ENCODE results near the gene CABLES2.
"Not testable (repeated sequence)": the region's sequence is repeated elsewhere in the genome, so short reads cannot be mapped to it uniquely, and the experiment has no call there.

CABLES2 gene

DNA sequence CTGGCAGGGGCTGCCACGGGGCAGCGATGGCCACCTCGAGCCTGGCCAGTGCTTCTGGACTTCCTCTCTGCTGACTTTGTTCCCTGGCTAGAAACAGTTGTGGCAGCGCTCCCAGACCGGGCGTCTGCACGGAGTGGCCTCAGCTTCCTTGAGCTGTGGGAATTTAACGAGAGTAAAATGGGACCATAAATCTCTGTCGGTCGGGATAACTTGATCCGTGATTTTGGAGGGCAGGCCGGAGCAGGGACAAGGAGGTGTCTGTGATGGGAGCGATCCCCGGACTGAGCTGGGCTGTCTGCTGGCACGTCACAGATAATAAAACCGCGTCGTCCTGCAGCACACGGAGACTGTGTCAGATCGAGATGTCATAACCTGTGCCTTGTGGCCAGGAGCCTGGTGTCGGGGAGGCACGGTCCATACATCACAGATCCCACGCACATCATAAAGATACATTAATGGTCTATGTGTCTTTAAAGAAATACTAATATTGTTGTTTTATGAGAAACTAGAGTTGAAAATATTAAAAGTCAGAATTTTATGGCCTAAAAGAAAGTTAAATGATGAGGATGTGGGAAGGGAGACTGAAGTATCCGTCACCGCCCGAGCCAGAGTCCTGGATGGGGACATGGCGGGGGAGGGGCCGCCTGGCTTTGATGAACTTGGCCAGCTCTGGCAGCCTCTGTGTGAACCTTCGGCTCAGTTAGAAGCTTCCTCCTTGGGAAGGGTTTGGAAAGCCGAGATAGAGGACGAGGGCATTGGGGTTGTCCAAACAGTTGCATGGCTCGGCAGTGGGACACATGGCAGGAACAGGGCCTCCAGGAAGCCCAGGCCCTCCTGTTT is 26.8 kb upstream of the CABLES2 start:
- no peak for DNase-seq (ENCODE audit: low read depth)

DNA sequence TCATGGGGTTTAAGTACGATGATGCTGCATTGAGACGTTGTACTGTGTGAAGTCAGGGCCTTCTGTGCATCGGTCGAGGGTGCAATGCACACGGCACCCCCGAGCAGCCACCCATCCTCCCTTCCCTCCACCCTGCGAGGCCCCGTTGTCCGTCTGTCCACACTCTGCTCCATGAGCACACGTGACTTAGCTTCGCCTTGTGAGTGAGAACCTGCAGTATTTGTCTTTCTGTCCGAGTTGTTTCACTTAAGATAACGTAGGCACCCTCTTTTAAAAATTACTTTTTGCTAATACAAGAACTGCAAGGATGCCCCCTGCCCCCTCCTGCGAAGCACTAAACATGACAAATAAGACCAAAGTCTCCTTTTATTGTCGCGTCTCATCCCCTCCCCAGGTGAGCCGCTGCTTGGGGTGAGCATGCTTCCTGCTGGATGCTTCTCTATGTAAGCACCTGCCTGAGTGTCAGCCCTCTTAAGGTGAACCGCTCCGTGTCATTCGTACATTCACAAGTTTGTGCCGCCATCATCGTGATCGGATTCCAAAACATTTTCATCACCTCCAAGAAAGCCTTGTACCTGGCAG is 23.9 kb upstream of the CABLES2 start:
- DNase-seq (ENCODE audit: low read depth), result no peak

DNA sequence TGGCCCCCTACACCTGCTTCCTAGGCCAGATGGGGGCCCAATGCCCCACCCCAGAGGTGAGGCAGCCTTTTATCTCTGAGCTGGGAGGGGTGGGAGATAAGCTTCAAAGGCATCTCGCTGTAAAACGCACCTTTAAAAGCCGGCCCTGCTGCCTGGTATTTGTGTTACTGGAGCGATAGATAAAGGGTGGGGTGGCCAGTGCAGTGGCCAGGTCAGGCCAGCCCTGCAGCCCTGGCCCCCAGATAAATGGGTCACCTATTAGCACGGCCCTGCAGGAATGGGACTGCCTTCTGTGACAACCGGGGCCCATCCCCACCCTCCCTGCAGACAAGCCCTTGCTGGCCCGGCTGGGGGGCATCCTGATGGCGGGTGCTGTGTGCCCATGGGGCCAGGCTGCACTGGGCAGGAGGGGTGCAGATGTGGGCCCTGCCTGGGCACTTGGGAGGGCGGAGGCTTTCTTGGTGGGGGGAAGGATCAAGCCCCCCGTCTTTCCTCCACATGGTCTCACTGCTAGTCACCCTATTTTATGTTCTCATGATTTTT is 23.3 kb upstream of the CABLES2 start:
- no peak for DNase-seq (ENCODE audit: low read depth)

DNA sequence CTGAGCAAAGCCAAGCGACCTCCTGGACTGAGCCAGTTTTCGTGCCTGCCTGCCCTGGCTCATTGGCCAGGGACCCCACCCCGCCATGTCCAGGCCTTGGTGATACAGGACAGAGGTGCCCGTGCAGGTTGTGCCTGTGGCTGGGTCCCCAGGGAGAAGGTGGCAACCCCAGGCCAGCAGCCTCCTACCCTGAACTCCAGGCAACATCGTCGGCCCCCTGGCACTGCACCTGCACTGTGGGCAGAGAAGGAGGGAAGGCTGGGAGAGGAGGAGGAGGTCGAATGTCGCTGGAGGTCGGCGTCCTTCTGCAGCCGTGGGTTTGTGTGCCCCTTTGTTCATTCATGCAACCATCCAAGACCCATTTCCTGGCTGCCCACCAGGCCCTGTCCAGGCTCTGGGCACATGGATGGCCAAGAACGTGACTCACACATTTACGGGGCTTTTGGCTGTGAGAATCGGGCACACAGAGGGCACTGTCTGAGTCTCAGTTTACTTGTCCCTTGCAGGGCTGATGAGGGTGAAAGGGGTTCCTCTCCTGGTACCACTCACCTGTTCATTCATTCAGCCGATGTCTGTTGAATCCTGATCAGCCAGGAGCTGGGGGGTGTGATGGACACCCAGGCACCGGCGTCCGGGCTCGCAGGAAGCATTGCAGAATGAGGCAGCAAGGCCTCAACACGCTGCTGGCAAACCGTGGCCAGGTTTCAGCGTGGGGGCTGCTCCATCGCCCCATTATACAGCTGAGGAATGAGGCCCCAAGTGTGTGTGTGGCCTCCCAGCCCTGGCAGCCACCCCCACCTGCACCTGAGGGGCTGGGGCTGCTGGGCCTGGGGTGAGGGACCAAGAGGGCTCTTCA is 22.6 kb upstream of the CABLES2 start:
- no peak for DNase-seq (ENCODE audit: low read depth)

DNA sequence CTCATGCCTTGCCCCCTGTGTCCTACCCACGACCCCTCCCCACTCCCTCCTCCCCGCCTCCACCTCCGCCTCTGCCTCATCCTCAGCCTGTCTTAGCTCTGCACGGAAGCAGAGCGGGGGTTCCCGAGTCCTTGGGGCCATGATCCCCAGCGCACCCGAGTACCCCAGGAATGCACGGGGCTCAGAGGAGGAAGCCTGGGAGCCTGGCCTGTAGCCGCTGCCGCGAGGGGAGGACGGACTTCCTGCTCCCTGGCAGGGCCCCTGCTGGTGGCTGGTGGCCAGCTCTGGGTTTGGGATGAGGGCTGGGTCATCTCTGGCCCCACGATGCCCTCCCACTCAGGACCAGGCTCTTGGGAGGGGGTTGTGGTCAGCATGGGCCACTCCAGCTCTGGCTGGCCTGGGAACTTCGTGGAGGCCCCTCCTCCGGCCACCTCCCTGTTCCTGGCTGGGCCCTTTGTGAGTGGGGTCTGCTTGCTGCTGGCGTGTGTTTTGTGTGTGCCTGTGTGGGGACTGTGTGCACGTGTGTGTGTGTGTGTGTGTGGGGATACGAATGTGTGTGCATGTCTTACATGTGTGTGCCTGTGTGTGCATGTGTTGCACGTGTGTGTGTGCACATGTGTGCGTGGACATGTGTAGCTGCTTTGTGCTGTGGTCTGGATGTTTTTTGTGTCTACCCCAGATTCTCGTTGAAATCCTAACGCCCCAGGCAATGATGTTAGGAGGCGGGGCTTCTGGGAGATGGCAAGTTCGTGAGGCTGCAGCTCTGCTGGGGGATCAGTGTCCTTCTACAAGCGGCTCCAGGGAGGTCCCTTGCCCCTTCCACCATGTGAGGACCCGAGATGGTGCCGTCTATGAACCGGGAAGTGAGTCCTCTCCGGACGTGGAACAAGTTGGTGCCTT is 21.6 kb upstream of the CABLES2 start:
- DNase-seq (ENCODE audit: low read depth), result no peak

DNA sequence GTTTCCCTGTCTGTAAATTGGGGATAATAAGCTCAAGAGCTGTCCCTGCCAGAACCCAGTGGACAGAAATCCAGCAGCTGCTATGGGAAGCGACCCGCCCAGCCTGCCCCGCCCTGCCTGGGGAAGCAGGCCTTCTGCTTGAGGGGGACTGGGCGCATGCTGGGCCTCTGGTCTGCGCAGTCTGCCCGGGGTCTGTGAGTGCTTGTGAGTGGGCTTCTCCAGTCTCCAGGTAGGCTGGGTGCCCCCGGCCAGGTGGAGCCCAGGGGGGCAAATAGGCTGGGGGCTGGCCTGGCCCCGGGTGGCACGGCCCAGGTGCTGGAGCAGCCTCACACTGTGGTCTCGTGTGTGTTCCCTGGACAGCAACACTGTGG is 20.9 kb upstream of the CABLES2 start:
- no peak for DNase-seq (ENCODE audit: low read depth)

DNA sequence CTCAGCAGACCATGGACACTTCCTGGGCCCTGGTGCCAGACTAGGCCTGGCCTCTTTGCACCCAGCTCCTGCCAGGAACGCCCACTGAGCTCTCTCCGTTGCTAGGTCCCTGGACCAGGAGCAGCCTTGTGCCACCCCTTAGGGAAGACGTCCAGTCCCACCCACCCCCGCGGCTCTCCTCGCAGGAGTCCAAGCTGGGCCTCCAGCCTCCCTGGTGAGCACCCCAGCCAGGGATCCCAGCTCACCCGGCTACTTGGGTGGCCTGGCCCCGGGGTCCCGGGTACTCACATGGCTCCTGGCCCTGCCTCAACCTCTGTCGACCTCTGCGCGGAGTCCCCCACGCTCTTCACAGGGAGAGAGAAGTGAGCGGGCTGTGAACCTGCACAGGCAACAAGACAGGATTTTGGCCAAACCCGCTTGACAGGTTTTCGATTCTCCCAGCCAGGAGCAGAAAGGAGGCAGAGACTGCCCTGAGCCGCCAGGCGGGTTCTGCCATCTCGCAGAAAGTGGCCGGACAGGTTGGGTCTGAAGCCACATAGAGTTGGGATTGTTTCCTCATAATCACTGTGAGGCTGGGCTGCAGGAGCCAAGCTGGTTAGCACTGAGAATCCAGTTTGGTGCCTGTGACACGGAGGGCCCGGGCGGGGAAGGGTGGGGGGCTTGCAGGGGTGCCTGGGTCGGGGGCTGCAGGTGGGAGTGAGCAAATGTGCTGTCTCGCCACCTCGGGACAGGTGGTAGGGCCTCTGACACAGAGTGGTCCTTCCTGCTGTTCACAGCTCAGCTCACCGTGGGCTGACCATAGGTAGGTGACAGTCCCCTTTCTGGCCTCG is 20.3 kb upstream of the CABLES2 start, which contains the start of gene RBBP8NL:
RBBP8NL (minus strand) TSS at position 368 of the 830 bp plus-strand sequence. CDS start 7,892 bp downstream, outside the sequence.
- DNase-seq (ENCODE audit: low read depth), result no peak

DNA sequence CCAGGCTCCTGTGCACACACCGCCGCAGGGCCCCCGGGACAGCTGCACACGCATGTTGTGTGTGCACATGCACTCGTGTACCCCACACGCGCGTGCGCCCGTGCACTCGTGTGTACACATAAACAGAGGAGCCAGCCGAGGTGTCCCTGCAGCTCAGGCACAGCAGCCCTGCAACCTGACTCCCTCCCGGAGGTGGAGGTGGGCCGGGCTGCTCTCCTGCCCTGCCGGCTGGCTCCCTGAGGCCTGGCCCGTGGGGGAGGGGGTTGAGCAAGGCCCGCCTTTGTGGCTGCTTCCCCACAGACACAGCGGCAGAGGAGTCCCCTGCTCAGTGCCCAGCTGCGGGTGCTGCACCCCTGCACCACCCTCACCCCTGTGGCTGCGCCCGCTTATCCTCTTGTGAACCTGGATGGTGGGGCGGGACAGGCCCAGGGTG is 19.6 kb upstream of the CABLES2 start:
- no peak for DNase-seq (ENCODE audit: low read depth)

DNA sequence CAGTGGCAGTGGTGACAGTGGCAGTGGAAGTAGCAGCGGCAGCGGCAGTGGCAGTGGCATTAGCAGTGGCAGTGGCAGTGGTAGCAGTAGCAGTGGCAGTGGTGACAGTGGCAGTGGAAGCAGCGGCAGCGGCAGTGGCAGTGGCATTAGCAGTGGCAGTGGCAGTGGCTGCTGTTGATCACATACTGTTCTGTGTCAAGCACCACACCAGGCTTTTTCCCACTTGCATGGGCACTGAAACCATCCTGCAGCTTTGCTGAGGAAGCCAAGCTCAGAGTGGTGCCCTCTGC is 18.9 kb upstream of the CABLES2 start:
- DNase-seq (ENCODE audit: low read depth), result not testable (repeated sequence)

DNA sequence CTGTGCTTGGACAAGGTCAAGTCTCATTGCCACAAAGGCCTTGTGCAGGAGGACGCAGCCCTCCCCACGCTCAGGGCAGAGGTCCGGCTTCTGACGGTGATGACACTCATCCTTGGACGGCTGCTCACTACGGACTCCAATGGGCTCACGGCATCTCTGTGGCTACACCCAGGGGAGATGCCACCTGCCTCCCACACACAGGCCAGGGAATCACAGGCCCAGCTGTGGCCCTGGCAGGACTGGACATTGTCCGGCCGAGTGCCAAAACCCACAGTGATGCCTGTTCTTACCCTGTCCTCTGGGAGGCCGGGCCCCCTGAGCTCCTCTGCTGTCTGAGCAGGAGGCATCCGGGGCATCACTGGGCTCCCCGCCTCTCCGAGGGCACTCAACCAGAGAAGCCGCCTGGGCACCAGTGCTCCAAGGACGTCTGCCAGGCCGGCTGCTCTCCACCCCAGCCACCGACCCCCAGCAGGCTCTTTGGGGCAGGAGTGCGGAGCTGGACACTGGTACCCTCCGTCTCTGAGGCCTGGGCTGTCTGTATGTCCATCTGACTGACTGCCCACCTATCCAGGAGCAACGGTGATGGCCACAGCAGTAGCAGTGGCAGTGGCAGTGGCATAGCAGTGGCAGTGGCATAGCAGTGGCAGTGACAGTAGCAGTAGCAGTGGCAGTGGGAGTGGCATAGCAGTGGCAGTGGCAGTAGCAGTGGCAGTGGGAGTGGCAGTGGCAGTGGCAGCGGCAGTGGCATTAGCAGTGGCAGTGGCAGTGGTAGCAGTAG is 18.4 kb upstream of the CABLES2 start:
- DNase-seq (ENCODE audit: low read depth), result no peak

DNA sequence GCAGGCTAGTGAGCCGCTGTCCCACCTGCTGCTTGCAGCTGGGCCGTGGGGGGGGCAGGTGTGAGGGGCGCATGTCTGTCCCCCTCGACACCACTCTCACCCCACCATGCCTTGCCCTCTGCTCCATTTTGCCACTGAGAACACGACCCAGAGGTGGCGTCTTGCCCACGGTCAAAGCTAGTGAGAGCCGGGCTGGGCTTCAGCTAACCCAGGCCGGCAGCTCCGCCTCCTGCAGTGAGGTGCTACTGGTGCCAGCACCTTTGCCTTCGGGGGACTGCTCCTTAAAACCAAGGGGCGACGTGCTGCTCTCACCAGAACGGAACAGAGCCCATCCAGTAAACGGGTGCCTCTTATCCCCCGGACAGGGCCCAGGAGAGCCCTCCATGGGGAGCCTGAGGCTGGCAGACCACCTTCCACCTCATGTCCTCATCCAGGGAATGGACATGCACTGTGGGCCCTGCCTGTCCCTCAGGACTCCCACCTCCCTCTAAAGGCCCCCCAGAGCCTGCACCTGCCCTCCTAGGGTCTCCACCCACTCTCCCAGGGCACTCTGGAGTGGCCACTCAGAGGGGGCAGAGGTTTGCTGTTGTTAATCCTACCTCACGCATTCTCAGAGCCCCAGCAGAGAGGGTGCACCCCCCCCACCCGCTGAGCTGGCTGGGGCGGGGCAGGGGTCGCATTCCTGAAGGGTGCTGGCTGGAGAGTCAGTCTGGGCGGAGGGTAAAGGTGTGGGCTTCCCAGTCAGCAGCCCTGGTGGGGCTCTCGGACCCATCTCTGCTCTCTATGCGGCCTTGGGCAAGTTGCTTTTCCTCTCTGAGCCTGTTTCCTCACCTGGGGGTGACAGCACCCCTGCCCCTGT is 17.4 kb upstream of the CABLES2 start:
- no peak for DNase-seq (ENCODE audit: low read depth)

DNA sequence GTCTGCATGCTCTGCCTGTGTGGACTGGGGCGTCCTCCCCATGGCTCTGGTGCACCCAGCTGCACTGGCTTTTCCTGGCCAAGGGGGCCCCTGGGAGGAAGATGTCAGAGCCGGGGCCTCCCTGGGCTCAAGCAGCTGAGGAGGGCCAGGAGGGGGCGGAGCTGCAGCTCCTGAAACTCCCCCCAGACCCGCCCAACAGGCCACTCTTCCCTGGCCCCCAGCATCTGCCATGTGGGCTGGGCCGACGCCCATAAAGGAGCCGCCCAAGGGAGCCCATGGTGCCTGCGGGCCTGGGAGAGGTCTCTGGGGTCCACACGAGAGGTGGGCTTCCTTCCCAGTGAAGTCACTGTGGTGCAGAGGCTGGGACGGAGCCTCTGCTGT is 16.2 kb upstream of the CABLES2 start:
- no peak for DNase-seq (ENCODE audit: low read depth)

DNA sequence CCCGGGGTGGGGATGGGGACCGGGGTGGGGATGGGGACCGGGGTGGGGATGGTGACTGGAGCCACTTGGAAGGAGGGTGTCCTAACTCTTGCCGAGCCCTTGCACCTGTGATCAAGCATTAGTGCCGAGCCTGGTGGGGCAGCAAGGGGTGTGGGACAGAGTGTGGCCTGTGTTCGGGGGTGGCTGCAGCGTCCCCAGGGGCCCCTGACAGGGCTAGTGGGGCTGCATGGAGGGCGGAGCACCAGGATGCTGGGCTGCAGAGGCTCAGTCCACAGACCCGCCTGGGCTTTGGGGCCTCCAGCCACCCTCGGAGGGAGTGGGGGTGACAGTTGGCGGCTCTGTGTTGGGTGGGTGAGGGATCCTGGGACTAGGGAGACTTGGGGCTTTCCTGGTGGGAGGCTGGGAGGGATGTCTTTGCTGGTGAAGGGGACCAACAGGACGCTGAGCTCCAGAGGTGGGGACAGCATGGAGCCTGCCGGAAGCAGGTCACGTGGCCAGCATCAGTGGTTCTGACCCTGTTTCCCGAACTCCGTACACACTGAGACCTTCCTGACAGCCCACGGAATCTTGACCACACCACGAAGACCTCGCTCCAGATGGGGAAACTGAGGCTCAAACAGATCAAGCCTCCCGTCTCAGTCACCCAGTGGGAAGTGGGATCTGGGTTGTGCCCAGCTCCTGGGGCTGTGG is 15.7 kb upstream of the CABLES2 start:
- no peak for DNase-seq (ENCODE audit: low read depth)

DNA sequence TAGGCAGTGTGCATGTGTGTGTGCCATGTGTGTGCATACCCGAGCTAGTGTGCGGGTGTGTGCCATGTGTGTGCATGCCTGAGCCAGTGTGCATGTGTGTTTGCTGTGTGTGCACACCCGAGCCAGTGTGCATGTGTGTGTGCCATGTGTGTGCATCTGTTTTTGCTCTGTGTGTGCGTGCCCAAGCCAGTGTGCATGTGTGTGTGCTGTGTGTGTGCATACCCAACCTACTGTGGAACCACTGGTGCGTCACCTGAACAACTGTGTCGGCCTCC is 14.6 kb upstream of the CABLES2 start:
- no peak for DNase-seq (ENCODE audit: low read depth)

DNA sequence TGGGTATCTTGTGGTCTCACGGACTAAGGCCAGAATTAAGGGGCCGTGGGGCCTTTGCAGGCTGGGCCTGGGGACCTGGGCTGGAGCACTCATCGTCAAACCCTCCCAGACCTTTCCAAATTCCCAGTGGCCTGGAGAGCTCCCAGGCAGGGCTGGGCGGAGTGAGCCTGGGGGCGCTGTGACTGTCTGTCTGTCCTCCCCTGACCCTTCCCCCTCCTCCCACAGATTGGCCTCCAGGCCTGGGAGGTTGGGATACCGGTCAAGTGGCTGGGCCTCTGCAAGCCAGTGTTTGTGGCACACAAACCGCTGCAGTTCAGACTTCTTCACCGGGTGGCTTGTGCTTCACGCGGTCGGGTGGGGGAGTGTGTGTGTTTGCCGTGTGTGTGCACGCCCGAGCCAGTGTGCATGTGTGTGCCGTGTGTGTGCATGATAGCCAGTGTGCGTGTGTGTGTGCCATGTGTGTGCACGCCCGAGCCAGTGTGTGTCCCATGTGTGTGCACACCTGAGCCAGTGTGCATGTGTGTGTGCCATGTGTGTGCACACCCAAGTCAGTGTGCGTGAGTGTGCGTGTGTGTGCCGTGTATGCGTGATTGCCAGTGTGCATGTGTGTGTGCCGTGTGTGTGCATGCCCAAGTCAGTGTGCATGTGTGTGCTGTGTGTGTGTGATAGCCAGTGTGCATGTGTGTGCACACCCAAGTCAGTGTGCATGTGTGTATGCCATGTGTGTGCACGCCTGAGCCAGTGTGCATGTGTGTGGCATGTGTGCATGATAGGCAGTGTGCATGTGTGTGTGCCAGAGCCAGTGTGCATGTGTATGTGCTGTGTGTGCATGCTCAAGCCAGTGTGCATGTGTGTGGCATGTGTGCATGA is 14.0 kb upstream of the CABLES2 start:
- DNase-seq (ENCODE audit: low read depth), result no peak

DNA sequence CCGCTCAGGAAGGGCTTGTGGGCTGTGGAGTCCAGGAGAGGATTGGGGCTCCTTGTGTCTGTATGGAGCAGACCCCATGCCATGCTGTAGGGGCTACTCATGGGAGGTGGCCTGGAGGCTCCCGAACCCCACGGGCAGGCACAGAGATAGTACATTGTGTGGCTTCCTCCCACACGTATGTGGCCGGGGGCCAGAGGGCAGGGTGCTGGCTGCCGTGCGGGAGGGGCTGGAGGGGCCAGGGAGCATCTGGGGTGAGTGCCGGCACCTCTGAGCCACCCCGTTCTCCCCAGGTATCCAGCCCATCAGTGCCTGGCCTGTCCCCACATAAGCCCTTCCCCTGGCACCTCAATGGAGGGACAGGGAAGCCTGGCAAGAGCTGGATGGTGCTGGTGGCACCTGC is 12.7 kb upstream of the CABLES2 start:
- DNase-seq (ENCODE audit: low read depth), result no peak

DNA sequence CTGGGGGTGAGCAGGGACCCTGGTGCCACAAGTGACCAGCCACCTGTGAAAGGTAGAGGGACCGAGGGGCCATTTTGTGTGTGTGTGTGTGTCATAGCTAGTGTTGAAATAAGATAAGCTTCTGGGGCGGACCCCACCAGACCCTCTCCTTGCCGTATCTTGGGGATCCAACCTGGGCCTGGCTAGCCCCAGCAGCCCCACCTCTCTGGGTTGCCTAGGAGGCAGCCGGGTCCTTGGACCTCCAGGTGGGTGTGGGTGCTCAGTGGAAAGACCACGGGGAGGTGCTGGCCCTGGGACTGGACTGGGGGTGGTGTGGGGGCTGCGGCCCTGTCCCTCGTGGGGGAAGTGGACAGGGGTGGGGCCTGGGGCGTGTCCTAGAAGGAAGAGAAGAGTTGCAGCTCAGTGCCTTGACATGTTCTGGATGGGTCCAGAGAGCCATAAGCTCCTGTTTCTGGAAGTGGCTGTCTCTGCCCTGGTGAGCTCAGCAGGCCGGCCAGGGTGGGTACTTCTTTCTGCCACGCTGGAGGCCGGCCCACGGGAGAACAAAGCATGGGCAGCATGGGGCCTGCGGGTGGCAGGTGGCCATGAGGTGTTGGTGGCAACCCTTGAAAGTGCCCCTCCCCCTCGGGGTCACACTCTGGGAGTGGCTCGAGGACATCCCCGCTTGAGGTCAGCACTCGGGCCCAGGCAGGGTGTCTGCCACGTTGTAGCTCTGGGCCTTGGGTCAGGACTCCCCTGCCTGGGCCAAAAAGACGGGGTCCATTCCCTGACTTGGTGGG is 11.8 kb upstream of the CABLES2 start:
- no peak for DNase-seq (ENCODE audit: low read depth)

All from non-pigmented ciliary epithelial cell (primary cell).